Natural killer cell (primary cell): ENCODE data around the gene PANX3. TPM values are rescaled to one million over a fixed set of nuclear protein-coding genes. Genes with fewer than 3 reads are reported as not detected.
A peak's percentile ranks its signal among the peaks of the same experiment; 100 is the strongest.

ENCODE experiments used
- ATAC-seq, 3 donors: fragments of 150-1000 bp in 2 of 3; fragments of 200-7000 bp in 1 of 3; cut with Tn5 transposase; 1 replicate in 1 of 3; 2 replicates in 2 of 3; pipeline ENCODE4 v1.10.0; 2021; ENCODE audit warnings: mild to moderate bottlenecking in 2 of 3, moderate library complexity in 2 of 3
- DNase-seq, 2 donors: peaks; one replicate each; pipeline versions ENCODE4 v3.0.0 to v3.0.0-alpha.2; 2013 to 2021; ENCODE audit warnings: mixed read lengths in 1 of 2
- H3K27ac ChIP-seq: one replicate; pipeline ENCODE4 v1.5.1; 2013; ENCODE audit warnings: mild to moderate bottlenecking, low read length
- H3K27me3 ChIP-seq: one replicate; pipeline ENCODE4 v1.6.1; 2013; ENCODE audit warnings: low read length; ENCODE audit not compliant: control insufficient read depth, insufficient read depth
- H3K36me3 ChIP-seq: one replicate; pipeline ENCODE4 v1.6.1; 2013; ENCODE audit warnings: low read length; ENCODE audit not compliant: control insufficient read depth, insufficient read depth
- H3K4me1 ChIP-seq: one replicate; pipeline ENCODE4 v1.6.1; 2013; ENCODE audit warnings: low read length; ENCODE audit not compliant: control insufficient read depth, insufficient read depth
- H3K4me3 ChIP-seq: one replicate; pipeline ENCODE4 v1.5.1; 2013; ENCODE audit warnings: low read length
- H3K9me3 ChIP-seq: one replicate; pipeline ENCODE4 v1.6.1; 2013; ENCODE audit warnings: low read length; ENCODE audit not compliant: control insufficient read depth, insufficient read depth
- H3K27ac Mint-ChIP-seq, 2 donors: one replicate each; pipeline ENCODE4 v1.8.0; 2022; ENCODE audit warnings: mild to moderate bottlenecking in 2 of 2, mixed read lengths in 2 of 2, moderate library complexity in 1 of 2
- H3K27me3 Mint-ChIP-seq, 2 donors: one replicate each; pipeline ENCODE4 v1.8.0; 2022; ENCODE audit warnings: low read depth in 2 of 2, mixed read lengths in 2 of 2
- H3K36me3 Mint-ChIP-seq: one replicate; pipeline ENCODE4 v1.8.0; 2022; ENCODE audit warnings: mixed read lengths
- H3K4me1 Mint-ChIP-seq, 2 donors: one replicate each; pipeline ENCODE4 v1.8.0; 2022; ENCODE audit warnings: mixed read lengths in 2 of 2
- H3K4me3 Mint-ChIP-seq: one replicate; pipeline ENCODE4 v1.8.0; 2022; ENCODE audit warnings: mild to moderate bottlenecking, moderate library complexity, mixed read lengths
- H3K9me3 Mint-ChIP-seq, 2 donors: one replicate each; pipeline ENCODE4 v1.8.0; 2022; ENCODE audit warnings: mixed read lengths in 2 of 2
- CTCF ChIP-seq: fragments of 200-600 bp; IDR thresholded peaks from one replicate; pipeline ENCODE4 v1.8.0; 2022; ENCODE audit warnings: antibody characterized with exemption
- WGBS: methylation state at CpG from one replicate; pipeline ENCODE4 v1.1.7; 2013; ENCODE audit warnings: missing lambda C conversion rate; ENCODE audit not compliant: insufficient coverage; 5-methylcytosine and 5-hydroxymethylcytosine counted together
- intact Hi-C: fragments of 100-400 bp; cut with micrococcal nuclease; formaldehyde crosslinking; loops from one replicate; pipeline ENCODE4 v1.14.2; 2022
- total RNA-seq, 4 donors: library from RNA; stranded (reverse); fragments of 120-200 nt in 1 of 4; gene quantifications; one replicate each; pipeline versions ENCODE4 v1.2.3 to v1.2.4, GENCODE V29; 2013 to 2022

PANX3 gene
- total RNA-seq, 3 donors from 2014 or later (not counting 1 experiment from before 2014, with no cell fraction given) = not detected

GRCh38 chr11:124667601-124668000 lies 56.4 kb downstream of the PANX3 start:
- H3K4me3 ChIP-seq = no peak overlapping the region
- H3K36me3 ChIP-seq = no peaks in the 10 kb centered on the region
- Mint-ChIP-seq H3K4me1 (peaks cover 1 to 2% of the 10 kb centered on the region in 2 donors), H3K27me3 (no peaks in the 10 kb centered on the region), H3K9me3 (no peaks in the 10 kb centered on the region), H3K36me3 (no peaks in the 10 kb centered on the region), H3K4me3 (no peak overlapping the region), H3K27ac (no peak overlapping the region)
- no peaks in the 10 kb centered on the region for H3K9me3 ChIP-seq
- DNase-seq (no peak), ATAC-seq (no peak)
- intact Hi-C loops = no loop called here
- H3K4me1 ChIP-seq = peaks cover 7% of the 10 kb centered on the region
- H3K27ac ChIP-seq = no peak overlapping the region
- H3K27me3 ChIP-seq = no peaks in the 10 kb centered on the region
- 94% methylated on average over 3 of the region's 3 CpGs for WGBS
- TF ChIP-seq CTCF = no peak

- no peak overlapping the region for H3K27ac Mint-ChIP-seq
- TF ChIP-seq CTCF = peak; percentile 93
- H3K27me3 Mint-ChIP-seq = no peaks in the 10 kb centered on the region
- H3K4me3 ChIP-seq = no peak overlapping the region
- DNase-seq (peak in 1 of 2 donors; percentile 81), ATAC-seq (peak in 2 of 3 donors; percentile 29 to 33)
- no peaks in the 10 kb centered on the region for H3K9me3 Mint-ChIP-seq
- H3K4me1 Mint-ChIP-seq = peaks cover 12 to 15% of the 10 kb centered on the region in 2 donors
- H3K36me3 Mint-ChIP-seq = no peaks in the 10 kb centered on the region
- WGBS = 35% methylated on average over 8 of the region's 8 CpGs
- no peak overlapping the region for H3K4me3 Mint-ChIP-seq
- no peaks in the 10 kb centered on the region for H3K9me3 ChIP-seq
- no peaks in the 10 kb centered on the region for H3K27me3 ChIP-seq
- H3K4me1 ChIP-seq = peaks cover 18% of the 10 kb centered on the region
- no peaks in the 10 kb centered on the region for H3K36me3 ChIP-seq
- no peak overlapping the region for H3K27ac ChIP-seq
- intact Hi-C loops = loop anchor here (1.0 kb wide), 3 partner anchors 94 to 168 kb away; no protein-coding TSS in a partner anchor
These were observed 58.0 kb downstream of the PANX3 start for GRCh38 chr11:124669193-124669592.

Other genes starting within 250 kb of the PANX3 start
- not detected for gene OR8B2, start 226.9 kb upstream of the PANX3 start, total RNA-seq
- gene OR8B3, start 212.4 kb upstream of the PANX3 start, total RNA-seq = not detected
- not detected for gene OR8B4, start 186.6 kb upstream of the PANX3 start, total RNA-seq
- gene OR8B8, start 165.7 kb upstream of the PANX3 start, total RNA-seq = not detected
- gene OR8B12, start 67.8 kb upstream of the PANX3 start, total RNA-seq = not detected
- gene OR8A1, start 41.4 kb upstream of the PANX3 start, total RNA-seq = not detected
- 10 to 100 TPM; 62.9 to 68.6 (median 68.3) TPM for gene TBRG1, start 11.4 kb downstream of the PANX3 start, total RNA-seq
- 1 to 10 TPM; 2.5 to 5.4 (median 2.5) TPM for gene SIAE, start 62.3 kb downstream of the PANX3 start, total RNA-seq
- under 1 TPM; 0.35 to 0.45 (median 0.35) TPM for gene SPA17, start 62.5 kb downstream of the PANX3 start, total RNA-seq
- 10 to 100 TPM; 11.1 to 70.9 (median 28.4) TPM for gene NRGN, start 128.5 kb downstream of the PANX3 start, total RNA-seq
- gene VSIG2, start 140.8 kb downstream of the PANX3 start, total RNA-seq = not detected
- 1 to 10 TPM; 1.2 to 2.2 (median 1.5) TPM for gene ESAM, start 150.9 kb downstream of the PANX3 start, total RNA-seq
- 10 to 100 TPM; 10.1 to 14.1 (median 13.3) TPM for gene MSANTD2, start 189.0 kb downstream of the PANX3 start, total RNA-seq